ENCODE measurements around the gene AGMAT.

DNA sequence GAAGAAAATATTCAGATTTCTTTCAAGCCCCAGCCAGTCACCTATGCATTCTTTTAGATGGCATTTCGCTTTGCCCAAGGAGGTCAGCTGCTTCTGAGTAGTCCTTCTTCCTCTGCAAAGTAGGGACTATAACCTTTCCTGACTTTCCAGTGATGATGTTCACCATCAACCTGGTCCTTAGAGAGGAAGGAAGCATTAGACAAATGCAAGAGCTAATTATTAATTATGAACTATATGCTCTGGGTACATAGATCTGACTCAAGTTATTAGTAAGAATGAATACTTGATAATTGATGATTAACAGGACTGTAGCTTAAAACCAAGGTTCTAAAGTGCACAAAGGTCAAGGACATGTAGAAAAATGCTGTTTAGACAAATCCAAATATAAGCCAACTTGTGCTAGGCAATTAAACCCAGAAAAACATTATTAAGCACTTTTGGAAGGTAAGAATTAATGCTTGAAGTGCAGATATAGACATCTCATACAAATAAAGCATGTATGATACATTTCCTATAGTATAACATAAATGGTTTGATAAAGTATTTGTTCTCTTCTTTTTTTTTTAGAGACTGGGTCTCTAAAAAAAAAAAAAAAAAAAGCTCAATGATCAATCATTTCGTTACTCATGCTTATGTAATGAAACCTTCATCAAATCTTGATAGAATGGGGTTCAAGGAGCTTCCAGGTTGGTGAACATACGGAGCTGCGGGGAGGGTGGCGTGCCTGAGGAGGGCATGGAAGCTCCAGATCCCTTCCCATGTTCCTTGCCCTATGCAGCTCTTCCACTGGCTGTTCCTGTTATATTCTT lies 11.2 kb upstream of the AGMAT start:
- no peak for TF ChIP-seq POLR2A (IDR thresholded peaks at IDR 0.05)
- TF ChIP-seq CTCF (IDR thresholded peaks at IDR 0.05), result no peak

Data from testis (tissue), 2 donors.